HG03521 (cell line): ENCODE data around the gene AP1S1.
A peak's percentile ranks its signal among the peaks of the same experiment; 100 is the strongest.

ENCODE experiments used
- ATAC-seq: cut with Tn5 transposase; IDR thresholded peaks from one replicate; pipeline ENCODE4 v1.9.1; 2021; ENCODE audit warnings: mild to moderate bottlenecking, moderate library complexity; ENCODE audit not compliant: unreplicated experiment

AP1S1 gene

DNA sequence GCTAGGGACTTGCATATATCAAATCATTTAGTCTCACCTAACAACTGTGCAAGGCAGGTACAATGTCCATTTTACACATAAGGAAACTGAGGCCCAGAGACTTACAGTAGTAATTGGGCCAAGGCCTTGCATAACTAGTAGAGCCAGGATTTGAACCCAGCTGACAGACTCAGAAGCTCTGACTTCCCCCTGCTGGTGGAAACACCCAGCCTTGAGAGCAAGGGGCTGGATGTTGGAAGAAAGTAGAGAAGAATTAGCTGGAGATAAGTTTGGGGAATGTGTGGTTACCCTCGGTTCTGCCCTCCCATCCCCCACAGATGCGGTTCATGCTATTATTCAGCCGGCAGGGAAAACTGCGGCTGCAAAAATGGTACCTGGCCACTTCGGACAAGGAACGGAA lies 2.0 kb downstream of the AP1S1 start:
- no peak for ATAC-seq

DNA sequence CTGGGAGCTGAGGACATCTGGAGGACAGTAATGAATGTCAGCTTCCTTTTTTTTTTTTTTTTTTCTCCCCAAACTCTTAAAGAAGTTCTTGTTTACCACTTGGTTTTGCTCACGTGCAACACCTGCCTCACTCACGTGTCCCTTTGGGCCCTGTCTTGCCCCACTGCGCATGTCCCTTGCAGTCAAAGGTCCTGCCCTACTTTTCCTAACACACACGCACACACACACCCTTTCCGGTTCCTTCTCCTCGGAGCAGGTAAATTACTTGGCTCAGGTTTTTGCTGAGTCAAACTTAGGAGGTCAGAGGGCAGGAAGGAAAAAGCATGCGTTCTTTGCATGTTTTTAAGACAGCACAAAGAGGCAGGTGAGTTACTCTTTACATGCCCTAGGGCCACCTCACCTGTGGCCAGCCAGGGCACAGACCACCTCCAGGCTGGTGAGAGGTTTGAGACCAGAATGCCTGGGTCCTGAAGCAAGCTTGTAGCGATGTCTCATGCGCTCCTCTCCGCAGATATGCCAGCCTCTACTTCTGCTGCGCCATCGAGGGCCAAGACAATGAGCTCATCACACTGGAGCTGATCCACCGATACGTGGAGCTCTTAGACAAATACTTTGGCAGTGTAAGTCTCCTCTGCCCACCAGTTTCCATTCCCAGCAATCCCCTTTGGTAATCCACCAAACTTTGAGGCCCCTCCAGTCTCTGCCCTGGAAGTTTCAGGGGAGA lies 2.8 kb downstream of the AP1S1 start:
- ATAC-seq = no peak

DNA sequence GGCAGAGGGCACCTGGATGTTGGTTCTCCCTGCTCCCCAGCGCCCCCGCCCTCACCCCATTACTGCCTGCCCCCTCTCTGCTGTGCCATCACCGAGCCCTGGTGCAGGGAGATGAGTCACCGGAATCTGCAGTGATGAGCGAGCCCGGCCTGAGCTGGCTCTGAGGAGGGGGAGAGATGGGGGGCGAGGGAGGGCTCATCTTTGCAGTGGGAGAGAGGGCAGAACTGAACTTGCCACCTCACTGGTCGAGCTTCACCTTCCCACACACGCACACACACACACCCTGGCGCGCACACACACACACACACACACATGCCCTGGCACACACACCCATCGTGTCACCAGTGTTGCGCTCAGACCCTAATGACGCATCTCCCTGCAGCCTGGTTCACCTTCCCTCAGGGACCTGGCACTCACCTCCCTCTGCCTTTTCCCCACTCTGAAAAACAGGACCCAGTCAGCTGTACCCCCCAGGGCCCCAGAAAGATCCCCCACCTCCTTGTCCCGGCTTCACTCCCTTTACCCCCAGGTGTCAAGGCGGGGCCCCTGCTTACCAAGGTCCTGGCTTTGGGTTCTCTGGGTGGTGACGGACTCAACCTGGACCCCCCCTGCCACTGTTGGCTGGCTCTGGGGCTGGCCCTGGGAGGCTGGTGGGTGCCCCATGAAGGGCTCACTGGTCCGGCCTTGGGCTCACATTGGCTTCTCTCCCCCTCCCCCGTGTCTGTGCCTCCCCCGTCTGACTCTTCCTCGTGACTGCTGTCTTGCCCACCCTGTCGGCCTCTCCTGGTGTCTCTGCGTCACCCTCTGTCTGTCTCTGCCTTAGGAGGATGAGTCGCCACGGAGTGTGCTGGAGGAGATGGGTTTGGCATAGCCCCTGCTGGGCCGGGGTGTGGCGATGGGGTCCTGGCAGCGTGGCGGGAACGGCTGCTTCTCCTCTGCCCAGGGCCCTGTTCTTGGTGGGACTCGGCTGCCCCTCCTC lies 5.7 kb downstream of the AP1S1 start:
- no peak for ATAC-seq

DNA sequence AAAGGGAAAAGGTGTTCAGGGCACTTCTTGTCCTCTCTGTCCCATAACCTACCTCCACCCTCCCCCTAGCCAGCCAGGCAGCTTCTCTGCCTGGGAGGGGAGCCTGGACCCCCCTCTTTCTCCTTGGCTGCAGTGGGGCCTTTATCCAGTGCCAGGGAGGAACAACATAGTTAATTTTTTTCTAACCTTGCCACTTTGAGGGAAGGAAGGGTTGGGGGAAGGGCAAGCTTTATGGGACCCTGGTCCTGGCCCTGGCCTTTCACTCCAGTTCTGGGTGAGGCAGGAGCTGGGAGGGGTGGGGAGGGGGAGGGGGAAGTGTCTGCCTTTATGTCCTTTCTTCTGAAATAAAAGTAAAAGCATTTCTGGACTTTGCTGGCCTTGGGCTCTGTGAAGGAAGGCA lies 6.6 kb downstream of the AP1S1 start:
- no peak for ATAC-seq

DNA sequence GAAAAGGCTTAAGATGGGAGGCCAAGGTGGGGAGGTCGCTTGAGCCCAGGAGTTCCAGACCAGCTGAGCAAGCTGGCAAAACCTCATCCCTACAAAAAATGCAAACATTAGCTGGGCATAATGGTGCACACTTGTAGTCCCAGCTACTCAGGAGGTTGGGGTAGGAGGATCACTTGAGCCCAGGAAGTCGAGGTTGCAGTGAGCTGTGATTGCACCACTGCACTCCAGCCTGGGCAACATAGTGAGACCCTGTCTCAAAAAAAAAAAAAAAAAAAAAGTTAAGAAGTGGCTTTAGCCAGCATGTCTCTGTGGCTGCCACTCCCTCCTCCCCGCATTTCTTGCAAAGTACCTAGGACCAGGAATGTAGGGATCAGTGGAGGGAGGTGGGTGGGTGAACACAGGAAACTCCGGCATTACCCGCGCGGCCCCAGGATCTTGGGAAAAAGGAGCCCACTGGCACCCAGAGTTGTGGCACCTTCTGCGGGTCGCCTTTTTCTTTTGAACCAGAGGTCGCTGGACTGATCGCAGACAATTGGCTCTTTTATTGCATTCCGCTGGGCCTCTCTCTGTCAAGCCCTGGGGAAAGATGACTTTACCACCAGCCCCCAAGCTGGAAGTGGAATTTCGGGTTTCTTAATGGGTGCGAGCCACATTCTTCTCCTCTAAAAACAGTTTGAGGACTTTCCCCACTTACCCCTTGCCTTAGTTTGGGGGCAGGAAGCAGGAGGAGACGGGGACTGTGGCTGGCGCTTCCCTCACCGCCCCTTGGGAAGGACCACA lies 7.6 kb downstream of the AP1S1 start:
- ATAC-seq = no peak

DNA sequence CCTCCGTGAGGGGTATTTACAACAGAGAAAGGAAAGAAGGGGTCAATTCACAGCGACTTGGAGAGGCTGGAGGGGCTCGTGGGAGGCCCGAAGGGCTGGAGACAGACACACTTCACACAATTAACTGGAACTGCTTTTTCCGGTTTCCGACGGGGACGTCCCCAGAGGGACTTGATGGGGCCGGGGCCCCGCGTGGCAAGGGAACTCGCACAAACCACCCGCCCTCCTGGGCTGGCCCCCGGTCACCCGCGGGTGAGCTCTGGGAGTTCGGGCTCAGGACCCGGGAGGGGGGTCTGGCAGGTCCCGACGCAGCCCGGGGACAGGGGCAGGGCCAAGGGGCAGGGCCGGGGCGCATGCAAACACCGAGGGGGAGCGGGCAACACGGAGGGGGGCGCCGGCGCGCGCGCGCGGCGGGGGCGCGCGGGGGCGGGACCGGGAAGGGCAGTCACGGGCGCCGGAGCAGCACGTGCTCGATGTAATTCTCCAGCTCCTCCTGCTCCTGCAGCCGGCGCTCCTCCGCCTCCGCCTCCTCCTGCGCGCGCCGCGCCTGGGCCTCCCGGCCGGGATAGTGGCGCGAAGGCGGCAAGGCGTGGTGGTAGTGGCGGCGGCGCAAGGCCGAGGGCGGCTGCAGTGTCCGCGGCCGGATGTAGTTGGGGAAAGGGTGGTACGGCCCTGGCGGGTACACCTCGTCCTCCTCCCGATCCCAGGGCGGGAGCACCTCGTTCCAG lies 8.4 kb downstream of the AP1S1 start:
- ATAC-seq = no peak

DNA sequence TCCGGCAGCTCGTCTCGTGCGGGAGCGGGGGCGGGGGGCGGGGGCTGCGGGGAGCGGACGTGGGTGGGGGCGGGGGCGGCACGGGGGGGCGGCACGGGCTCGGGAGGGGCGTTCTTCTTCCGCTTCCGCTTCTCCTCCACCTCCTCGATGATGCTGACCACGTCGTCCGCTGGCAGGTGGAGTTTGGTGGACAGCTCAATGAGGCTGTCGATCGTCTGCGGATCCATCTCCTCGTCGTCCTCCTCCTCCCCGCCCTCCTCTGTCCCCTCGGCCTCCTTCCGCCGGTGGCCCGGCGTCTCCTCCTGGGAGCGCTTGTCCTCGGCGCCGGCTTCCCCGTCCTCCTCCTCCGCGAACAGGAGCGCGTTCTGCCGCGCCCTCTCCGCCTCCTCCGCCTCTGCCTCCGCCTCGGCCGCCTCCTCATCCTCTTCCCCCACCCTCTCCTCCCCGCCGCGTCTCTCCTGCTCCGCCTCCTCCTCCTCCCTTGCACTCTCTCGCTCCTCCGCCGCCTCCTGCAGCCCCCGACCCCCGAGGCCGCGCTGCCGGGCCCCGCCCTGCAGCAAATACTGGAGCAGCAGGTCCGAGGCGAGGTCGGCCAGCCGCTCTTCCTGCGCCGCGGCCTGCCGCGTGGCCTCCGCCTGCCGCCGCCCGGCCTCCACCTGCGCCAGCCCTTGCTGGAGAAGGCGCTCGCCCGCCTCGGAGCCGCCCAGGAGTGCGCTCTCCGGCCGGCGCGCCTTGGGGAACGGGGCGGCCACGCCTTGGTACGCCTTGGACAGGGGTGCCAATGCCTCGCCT lies 9.2 kb downstream of the AP1S1 start:
- ATAC-seq = no peak

DNA sequence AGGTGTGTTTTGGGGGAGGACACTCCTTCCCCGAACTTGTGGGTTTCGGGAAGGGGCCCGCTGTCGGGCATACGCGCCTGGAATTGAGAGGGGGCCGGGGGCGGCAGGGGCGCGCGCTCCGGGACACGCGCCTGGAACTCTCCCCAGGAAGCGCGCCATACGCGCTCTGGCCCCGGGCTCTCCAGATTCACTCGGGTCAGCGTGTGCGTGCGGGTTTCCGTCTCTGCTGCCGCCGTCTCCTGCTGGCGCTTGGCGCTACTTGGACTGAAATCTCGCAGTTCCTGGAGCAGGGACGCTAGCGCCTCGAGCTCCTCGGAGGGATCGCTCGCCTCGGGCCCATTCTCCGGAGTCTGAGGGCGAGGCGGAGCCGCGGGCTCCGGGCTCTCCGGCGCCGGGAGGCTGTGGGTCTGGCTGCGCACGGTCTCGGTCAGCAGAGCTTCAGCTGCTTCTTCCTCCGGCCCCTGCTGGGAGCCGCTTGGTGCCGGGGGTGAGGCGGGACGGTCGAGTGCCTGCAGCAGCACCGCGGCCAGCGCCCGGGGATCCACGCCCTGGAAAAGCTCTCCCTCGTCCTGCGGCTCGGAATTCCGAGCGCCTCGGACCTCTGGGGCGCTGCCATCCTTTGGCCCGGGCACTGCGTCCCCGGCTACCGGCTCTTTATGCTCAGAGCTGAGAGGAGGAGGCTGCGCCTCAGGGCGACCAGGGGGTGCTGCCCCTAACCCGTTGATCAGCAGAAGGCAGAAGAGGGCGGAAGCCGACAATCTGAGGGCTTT lies 10.0 kb downstream of the AP1S1 start:
- no peak for ATAC-seq

DNA sequence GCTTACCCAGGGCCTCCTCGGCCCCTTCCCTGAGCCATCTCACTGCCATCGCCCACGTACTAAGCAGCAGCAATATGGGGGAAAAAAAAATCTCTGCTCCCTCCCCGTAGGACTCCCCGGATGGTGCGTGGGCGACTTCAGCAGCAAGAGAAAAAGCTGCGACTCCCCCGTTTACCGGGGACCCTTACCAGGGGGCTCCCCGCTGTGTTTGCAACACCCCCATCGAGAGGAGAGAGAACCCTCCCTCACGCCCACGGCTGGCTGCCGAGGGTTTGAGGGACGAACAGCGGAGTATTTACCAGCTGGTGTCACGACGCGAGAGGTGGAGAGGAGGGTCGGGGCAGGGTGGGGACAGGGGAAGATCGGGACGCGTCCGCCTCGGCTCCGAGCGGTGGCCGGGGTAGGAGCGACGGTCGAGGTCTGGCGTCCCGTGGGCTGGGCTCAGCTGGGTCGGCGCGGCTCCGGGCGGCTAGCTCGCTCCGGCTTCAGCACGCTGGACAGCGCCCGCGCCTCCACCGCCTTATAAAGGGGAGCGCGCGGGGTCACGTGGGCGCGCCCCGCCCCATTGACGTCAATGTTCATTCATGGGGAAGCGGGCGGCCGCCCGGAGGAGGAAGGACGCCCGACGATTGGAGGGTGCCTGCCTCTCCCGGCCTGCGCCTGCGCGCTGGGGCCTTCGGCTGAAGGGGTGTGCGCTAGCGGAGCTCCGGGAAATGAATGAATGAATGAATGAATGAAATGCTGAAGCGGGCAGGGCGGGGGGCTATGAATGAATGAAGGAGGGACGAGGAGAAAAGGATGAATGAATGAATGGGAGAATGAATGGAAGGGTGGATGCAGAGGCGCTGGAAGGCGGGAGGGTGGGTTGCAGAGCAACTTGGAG lies 11.0 kb downstream of the AP1S1 start, which contains the start of gene VGF:
Gene VGF (minus strand): TSS at position 495 of the 883 bp plus-strand sequence. CDS start 726 bp downstream, outside the sequence.
- ATAC-seq = peak; percentile 53

DNA sequence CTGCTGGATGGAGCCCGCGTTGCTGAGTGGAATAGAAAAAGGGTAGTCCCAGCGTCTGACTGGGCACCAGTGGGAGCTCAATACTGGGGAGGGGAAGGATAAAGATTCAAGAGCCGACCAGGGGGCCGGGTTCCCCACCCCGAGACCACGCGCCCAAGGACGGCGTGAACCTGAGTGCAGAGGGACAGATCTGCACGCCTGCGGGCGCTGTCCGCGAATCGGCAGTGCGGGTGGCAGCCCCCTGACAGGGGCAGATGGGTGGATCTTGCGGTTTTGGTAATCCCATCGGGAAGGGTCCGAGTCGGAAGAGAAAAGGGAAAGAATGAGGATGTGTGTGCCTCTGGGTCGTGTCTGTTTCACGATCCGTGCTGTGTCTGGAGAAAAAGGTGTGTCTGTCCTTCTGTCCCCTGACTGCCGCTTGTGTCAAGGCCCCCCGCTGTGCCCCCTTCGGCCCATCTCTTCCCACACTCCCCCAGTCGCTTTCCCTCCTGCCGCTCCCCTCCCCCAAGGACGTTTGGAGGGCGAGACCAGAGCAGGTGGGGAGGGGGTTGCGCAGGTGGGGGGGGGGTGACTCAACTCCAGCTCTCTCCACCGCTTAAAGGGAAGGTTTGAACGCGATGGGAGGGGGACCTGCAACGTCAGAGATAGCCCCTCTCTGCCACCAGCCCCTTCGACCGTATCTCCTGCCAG lies 11.8 kb downstream of the AP1S1 start:
- no peak for ATAC-seq

DNA sequence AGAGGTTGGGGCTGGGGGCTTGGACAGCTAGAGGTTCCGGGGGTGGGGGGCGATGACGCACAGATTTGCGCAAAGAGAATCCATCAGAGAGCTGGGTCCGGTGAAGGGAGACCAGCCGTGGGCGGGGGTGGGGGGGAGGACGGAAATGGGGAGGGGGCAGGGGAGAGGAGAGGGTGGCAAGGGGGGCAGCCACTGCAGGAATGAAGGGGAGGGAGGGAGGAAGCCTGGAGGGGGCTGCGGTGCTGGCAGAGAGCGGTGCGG lies 12.3 kb downstream of the AP1S1 start:
- no peak for ATAC-seq

DNA sequence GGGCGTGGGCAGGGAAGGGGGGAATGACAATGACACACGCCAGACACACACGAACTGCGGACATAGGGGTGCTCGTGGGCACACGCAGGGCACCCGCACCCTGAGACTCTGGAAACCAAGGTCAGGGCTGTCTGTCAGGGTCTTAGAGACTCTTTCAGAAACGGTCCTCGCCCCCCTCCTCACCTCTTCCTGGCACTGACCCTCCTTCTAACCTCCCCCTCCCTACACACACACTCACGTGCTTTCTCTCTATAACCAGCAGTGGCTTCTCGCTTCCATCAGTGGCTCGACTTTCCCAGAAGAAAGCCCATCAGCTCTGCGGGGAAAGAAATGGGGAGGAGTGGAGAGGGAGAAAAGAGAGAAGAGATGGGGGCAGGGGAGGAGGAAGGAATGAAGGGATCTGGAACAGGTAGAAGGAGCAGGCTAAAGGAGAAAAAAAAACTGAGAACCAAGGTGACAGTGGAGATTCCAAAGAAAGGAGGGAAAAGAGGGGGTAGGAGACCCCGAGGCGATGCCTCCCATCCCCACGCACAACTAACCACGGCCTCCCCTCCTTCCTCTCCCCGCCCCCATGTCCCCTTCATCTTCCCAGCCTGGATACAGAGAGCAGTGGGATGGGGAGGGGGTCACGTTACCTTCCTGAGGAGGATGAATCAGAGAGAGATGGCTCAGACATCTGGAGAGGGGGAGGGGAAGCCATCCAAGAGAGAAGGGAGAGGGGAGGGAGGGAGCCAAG lies 12.8 kb downstream of the AP1S1 start:
- ATAC-seq = no peak

DNA sequence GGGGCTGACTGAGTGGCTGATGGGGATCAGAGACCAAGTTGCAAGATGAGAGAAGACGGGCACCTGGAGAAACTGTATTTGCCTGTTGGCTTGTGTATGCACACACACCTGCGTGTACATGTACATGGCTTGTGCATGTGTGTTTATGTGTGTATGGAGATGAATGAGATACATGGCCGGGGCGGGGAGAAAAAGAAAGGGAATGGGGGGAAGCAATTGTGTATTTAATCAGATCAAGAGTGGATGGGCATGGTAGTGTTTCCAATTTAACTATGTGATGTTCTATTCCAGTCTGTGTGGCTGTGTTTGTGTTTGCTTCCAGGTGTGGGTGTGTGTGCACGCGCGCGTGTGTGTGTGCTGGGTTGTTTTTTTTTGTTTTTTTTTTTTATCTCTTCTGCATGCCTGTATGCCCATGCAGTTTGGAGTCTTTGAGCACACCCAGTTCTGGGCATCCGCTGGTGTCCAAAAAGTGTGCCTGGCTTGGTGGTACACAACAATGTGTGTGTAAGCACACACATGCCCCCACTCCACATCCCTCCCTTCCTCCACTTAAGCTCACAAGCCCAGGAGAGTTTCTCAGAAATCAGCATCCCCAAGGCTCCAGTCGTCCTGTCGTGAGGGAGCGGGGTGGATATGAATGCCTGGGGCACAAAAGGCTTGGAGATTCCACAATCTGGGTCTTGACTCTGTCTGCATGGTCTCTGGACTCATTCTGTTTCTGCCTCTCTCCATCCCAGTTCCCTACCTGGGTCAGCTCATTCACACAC lies 13.6 kb downstream of the AP1S1 start:
- ATAC-seq = no peak

DNA sequence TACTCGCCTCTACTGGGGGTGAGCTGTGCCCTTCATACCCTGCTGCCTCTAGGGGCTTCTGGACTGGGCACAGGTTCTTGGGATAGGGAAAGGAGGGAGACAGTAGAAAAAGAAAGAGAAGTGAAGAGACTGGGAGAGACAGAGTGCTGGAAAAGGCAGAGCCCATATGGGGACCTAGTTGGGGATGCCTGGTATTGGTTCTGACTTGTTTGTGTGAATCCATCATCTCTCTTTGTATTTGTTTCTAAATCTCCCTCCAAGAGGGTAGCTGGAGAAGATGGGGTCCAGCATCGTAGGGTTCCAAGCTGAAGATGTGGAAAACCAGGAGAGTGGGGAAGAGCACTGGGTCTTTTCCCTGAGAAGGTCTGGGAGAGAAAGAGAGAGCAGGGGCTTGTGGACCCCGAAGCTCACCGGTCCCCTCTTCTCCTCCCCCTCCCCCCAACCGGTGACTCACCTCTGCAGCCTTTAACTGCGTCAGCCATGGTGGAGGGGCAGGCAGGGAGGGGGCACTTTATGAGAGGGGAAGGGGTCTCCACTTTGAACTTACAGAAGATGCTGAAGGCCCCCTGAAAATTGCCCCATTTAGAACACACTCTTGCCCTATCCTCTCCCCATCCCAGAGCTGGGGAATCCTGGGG lies 14.3 kb downstream of the AP1S1 start:
- ATAC-seq = no peak

DNA sequence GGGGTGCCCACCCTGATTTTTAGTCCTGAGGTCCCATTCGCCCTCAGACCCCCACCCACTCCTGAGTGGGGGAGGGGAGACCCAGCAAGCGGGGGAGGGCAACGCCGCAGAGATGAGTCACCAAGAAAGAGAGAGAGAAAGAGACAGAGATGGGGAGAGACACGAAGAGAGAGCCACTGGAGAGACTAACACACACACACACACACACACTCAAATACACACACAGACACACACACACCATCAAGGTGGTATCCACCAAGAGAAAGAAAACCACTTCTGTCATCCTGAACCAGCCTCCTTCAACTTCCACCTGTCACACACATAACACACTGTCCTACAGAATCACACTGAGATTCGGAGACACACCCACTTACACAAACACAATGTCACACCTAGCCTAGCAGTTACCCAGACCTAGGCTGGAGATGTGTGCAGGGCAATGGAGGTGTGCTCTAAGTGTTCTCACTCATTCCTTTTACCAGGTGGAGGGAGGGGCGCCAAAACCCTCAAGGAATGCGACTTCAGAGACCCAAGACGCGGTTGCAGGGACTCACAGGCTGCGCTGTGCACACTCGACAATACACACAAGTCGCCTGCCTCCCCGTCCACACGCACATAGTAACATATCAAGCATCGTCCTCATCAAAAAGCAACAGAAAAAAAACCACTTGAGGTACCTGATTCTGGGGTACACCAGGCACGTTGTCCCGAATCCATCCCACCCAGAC lies 15.0 kb downstream of the AP1S1 start:
- ATAC-seq = no peak
